Measurements from ENCODE around the gene SBK3.
"Not testable (repeated sequence)": the region's sequence is repeated elsewhere in the genome, so short reads cannot be mapped to it uniquely, and the experiment has no call there.

The SBK3 gene

DNA sequence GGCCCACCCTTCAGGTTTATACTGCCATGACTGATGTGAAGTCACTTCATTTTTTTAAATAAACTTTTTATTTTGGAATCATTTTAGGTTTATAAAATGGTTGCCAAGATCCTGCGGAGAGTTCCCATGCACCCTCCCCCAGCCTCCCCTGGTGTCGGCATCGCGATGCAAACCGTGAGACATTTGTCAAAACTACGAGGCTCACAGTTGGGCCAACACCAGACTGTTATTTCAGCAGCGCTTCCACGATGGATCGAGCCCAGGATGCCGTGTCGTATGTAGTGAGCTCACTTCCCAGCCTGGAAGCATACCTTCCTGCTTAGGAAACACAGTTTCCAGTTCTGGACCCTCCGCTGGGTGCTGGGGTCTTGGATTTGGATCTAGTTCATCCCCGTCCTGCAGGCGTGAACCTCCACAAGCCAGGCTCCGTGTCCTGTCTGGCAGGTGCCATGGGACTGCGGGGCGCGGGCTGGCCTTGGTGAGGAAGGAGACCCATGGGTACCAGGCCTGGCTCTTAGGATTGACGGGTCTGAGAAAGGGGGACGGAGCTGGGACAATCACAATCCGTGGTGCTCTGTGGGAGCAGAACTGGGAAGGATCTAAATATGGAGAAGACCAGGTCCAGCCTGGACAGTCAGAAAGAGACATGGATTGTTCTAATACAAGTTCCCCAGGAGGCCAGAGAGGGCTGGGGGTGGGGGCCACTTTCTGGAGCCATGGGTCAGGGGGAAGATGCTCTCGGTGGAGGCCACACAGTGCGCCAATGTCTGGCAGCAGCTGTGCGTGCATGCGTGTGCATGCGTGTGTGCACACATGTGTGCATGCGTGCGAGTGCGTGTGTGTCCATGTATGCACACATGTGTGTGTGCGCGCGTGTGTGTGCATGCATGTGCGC is 6.0 kb downstream of the SBK3 start:
- no peak for DNase-seq

DNA sequence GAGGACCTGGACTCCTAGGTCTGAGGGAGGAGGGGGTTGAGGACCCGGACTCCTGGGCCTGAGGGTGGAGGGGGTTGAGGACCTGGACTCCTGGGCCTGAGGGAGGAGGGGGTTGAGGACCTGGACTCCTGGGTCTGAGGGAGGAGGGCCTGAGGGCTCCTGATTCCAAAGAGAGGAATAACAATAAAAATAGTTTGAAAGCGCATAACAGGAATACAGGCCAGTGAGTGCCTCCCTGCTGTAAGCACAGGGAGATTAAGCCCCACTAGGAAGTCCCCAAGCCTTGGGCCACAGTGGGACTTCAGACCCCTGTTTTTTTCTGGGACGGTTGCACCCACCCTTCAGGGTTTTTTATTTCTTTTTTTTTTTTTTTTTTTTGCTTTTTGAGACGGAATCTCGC is 7.2 kb downstream of the SBK3 start:
- no peak for DNase-seq

- no peak for DNase-seq
These were observed 7.6 kb downstream of the SBK3 start for GRCh38 chr19:55537741-55538111.

DNA sequence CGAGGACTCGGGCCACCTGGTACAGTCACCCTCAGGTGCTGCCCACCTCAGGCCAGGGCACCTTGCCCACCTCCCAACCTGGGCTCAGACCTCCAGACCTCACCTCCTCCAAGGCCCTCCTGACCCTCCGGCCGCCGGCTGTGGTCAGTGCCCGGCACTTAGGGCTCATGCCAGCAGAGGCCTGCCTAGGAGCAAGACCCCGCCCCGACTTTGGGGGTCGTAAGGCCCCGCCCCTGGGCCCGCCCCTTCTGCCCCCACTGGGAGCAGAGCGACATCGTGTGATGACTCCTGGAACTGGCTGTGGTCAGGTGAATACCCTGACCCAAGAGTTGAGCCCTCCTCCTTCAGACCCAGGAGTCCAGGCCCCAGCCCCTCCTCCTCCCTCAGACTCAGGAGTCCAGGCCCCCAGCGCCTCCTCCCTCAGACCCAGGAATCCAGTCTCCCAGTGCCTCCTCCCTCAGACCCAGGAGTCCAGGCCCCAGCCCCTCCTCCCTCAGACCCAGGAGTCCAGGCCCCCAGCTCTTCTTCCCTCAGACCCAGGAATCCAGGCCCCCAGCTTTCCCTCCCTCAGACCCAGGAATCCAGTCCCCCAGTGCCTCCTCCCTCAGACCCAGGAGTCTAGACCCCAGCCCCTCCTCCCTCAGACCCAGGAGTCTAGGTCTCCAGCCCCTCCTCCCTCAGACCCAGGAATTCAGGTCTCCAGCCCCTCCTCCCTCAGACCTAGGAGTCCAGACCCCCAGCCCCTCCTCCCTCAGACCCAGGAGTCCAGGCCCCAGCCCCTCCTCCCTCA is 8.2 kb downstream of the SBK3 start, which contains the start of gene SBK2:
SBK2 (minus strand) TSS at position 183 of the 790 bp plus-strand sequence. CDS start 839 bp downstream, outside the sequence.
- no peak for DNase-seq

GRCh38 chr19:55536366-55536765 is 9.0 kb downstream of the SBK3 start:
- DNase-seq: no peak

- no peak for DNase-seq
These were observed 9.4 kb downstream of the SBK3 start for GRCh38 chr19:55535965-55536350.

DNA sequence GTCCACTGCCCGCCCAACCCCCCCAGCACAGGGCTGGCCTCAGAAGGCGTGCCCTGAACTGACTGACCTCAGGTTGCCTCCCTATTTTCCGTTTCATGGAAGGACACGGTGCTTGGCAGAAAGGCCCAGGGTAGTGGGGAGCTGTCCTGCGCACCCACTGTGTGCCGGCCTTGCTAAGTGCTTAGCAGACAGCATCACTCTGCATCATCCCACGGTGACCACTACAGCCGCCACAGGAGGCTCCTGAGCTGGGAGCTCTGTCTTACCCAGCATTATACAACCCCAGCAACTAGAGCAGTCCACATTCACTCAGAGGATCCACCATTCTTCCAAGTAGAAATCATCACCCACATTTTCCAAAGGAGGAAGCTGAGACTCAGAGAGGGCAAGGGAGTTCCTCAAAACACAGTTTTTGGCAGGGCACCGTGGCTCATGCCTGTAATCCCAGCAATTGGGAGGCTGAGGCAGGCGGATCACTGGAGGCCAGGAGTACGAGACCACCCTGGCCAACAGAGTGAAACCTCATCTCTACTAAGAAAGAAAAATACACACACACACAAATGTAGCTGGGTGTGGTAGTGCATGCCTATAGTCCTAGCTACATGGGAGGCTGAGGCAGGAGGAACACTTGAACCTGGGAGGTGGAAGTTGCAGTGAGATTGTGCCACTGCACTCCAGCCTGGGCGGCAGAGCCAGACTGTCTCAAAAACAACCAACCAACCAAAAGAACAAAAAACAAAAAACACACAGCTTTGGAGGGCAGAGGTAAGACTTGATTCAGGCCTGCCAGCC is 10.0 kb downstream of the SBK3 start:
- no peak for DNase-seq

GRCh38 chr19:55534280-55534679 is 11.1 kb downstream of the SBK3 start:
- not testable (repeated sequence) for DNase-seq

GRCh38 chr19:55530996-55531395 is 14.3 kb downstream of the SBK3 start:
- no peak for DNase-seq

GRCh38 chr19:55529636-55530234 is 15.6 kb downstream of the SBK3 start:
- no peak for DNase-seq

DNA sequence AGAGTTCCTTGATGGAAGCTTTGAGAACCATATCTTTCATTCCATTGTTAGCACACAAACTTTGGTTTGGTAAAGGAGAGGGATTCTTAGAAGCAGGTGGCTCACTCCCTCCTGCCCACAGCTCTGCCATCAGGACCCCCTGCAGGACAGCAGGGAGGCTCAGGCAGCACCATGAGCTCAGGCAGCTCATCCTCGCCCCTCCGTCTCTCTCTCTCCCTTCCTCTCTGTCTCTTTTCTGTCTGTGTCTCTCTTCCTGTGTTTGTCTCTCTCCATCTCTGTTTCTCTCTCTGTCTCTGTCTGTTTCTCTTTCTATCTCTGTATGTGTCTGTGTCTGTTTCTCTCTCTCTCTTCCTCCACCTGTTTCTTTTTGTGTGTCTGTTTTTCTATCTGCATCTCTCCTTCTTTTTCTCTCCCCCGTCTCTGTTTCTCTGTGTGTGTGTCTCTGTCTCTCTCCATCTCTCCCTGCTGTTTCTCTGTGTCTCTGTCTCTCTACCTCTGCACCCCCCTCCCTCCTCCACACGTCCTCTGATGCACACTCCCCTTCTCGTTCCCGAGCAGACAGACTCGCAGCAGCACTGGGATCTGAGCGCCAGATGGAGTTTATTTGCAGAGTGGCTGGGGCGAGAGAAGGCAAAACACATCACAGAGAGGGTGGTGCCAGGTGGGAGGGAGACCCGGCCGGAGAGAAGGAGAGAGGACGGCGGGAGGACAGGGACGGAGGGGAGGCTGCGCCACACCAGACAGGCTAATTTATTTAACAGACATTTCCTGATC is 17.1 kb downstream of the SBK3 start:
- no peak for DNase-seq

- no peak for DNase-seq
These were observed 17.9 kb downstream of the SBK3 start for GRCh38 chr19:55527197-55528029.

GRCh38 chr19:55526216-55527196 is 18.8 kb downstream of the SBK3 start:
- DNase-seq: no peak

DNA sequence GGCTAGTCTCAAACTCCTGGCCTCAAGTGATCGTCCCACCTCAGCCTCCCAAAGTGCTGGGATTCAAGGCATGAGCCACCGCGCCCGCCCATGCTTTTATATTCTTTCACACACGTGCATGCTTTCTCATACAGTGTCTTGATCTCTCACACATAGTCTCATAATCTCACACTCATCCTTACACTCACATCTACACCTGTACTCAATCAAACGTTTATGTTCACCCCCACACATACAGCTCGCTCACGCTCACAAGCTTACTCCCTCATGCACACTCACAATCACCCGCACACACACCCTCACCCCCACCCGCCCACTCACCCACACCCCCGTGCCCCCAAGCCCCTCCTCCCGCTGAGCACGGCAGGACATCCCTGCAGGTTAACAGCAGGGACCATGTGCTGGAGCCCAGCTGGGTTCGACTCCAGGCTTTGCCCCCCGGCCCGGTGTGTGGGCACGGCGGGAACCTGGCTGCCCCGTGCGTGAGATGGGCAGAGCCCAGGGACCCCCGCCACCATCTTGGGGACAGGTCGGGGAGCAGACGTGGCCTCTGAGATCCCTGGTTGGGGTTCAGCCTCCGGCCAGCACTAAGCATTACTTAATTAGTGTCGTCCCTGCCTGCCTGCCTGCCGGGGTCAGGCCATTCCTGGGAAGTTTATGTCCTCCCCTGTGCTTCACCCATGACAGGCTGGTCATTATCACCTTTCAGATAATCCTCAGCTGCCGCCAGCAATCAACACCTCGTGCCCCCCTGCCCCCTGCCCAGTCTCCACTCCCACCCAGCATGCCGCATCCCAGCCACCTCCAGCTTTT is 19.8 kb downstream of the SBK3 start:
- no peak for DNase-seq

DNA sequence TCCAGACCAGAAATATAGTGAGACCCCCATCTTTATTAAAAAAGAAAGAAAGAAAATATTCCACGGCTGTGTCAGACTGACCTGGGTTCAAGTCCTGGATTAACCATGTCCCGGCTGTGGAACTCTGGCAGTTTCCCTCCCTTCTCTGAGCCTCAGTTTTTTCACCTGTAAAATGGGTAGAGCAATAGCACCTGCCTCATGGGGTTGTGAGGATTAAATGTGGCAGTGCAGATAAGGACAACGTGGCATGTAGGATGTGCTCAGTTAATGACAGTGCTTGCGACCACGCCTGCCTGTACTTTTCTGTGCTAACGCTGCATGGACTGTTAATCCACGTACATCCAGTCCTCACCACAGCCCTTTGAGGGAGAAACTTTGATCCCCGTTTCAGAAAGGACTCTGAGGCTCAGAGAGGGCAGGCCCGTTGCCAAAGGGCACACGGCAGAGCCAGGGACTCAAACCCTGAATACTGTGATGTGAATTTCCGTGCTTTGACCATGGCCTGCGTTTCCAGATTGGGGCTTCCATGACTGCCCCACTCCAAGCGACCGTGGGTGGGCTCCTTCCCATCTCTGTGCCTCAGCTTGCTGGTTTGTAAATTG is 24.6 kb downstream of the SBK3 start:
- DNase-seq: no peak

GRCh38 chr19:55519451-55520311 is 25.7 kb downstream of the SBK3 start:
- DNase-seq: no peak

DNA sequence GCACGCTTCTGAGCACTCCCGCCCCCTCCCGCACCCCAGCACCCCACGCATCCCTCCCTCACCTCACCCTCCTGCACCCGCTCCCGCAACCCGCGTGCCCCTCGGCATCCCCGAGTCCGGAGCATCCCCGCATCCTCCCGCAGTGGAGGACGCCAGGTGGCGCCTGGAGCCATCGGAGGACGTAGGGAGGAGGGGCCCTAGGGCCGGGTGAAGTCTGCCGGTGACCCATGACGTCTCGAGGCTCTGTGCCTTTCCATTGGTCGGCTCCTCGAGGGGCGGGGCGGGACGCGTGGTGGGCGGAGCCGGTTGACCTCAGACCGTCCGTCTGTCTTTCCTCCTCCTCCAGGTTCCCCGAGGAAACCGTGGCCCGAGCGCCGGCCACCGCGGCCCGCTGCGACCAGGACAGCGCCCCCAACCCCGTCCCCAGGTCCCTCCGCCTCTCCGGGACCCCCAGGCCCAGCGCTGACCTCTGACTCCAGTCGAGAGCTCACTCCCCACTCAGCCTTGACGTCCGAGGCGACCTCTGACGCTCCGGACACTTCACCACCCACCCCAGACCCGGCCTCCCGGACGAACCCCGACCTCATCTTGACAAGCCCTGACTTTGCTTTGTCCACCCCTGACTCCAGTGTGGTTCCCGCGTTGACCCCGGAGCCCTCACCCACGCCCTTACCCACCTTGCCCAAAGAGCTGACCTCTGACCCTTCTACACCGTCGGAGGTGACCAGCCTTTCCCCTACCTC is 28.3 kb downstream of the SBK3 start:
- DNase-seq: peak; percentile 36
